RWPE1 (cell line): Measurements from ENCODE around the gene OR7D4.

Experiments used
- CTCF ChIA-PET: fragments of 350-600 bp; sonication (Branson Sonifier 250); formaldehyde crosslinking; extraction: SDS; loops from one replicate; lab custom pipeline; 2021; lab: Yijun Ruan, JAX
- POLR2A ChIA-PET: fragments of 400-600 bp; formaldehyde crosslinking; extraction: SDS; loops from one replicate; lab custom pipeline; 2020; ENCODE audit warnings: antibody characterized with exemption; ENCODE audit not compliant: low non-redundant PET; lab: Yijun Ruan, JAX
- DNase-seq: peaks from one replicate; pipeline ENCODE4 v3.0.0; 2012; ENCODE audit warnings: low spot score
- H3K27ac ChIP-seq: fragments of 450-650 bp; 2 replicates; pipeline ENCODE4 v1.5.1; 2017
- CTCF ChIP-seq: fragments of 450-650 bp; conservative IDR thresholded peaks from 2 replicates; pipeline ENCODE4 v1.5.1; 2017; ENCODE audit warnings: low read depth, mild to moderate bottlenecking

Gene OR7D4

GRCh38 chr19:9183000-9183399 is 36.4 kb downstream of the OR7D4 start:
- CTCF ChIA-PET: no interaction called here
- no peak for DNase-seq
- no peak for TF ChIP-seq CTCF
- no peak overlapping the region for H3K27ac ChIP-seq
- POLR2A ChIA-PET: no interaction called here

DNA sequence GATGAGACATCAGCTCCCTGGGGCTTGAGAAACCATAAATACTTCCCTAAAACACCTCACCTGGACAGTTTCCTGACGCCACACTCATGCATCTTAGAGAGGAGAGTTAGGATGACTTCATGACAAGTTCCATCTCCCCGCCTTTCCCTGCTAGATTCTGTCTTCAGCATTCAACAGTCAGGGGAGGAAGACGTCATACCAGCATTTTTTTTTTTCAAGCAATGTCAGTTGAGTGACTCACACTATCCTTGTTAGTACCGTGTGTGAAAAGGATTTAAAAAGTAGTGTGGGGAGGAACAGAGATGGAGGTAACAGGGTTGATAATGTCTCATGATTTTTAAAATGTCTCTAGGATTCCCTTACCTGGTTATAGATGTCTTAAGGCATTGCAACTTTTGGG is 40.5 kb downstream of the OR7D4 start, which contains the start of gene OR7D2:
OR7D2 (plus strand) TSS at position 79 of the 400 bp plus-strand sequence. CDS start 6,803 bp downstream, outside the sequence.
- TF ChIP-seq CTCF: no peak
- no peak for DNase-seq
- ChIA-PET POLR2A (interaction anchor here (0.6 kb wide), 1 partner anchor 9 kb away, joined by 3 read pairs; no protein-coding TSS in a partner anchor), CTCF (no interaction called here)
- H3K27ac ChIP-seq: no peak within 1 kb of the TSS

GRCh38 chr19:9175326-9175725 is 44.1 kb downstream of the OR7D4 start:
- ChIA-PET POLR2A (no interaction called here), CTCF (no interaction called here)
- no peak overlapping the region for H3K27ac ChIP-seq
- TF ChIP-seq CTCF: no peak
- DNase-seq: no peak

DNA sequence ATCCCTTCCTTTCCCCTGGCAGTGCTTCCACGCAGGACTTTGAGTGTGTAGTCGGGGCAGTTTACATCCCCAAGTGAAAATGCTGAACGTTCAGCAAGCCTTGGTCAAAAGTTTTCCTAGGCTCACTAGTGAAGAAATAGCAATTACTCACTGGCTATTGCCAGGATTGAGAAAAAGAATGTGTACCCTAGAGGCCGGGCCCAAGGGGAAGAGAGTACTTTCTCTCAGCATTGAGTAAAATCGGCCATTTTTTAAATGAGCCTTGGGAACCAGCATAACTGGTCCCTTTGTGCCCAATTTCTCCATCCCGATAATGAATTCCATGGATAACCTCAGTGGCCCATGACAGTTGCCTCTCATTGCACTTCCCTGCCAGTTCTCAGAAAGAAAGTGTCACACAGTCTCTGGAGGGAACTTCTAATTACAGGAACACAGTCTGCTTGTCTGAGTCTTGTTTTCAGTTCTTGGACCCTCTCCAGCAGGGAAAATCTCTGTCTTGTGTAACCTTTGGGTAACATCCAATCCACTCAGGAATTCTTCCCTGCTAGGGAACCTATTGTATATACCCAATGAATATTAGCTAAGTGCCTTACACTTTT is 47.9 kb downstream of the OR7D4 start:
- DNase-seq: no peak
- ChIA-PET CTCF (no interaction called here), POLR2A (no interaction called here)
- no peak for TF ChIP-seq CTCF
- H3K27ac ChIP-seq: no peak overlapping the region

DNA sequence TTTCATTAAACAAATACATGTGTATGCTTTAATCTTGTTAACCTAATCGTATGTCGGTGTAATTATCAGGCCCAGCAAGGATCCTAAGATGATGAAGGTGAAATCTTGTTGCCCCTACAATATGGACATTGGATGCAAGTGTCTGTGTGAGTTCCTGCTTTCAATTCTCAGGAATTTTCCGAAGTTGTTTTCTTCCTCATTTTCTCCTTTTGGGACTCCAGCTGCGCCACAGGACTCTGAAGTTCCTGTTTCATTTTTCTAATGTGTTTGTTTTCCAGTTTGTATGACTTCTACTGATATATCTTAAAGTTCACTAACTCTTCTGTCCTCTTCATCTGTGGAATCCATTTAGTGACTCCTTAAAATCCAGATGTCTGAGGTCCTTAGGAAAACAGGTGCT is 52.5 kb downstream of the OR7D4 start:
- no peak for TF ChIP-seq CTCF
- no peak overlapping the region for H3K27ac ChIP-seq
- CTCF ChIA-PET: interaction anchor here (0.5 kb wide), 1 partner anchor 27 kb away, joined by 6 read pairs; no protein-coding TSS in a partner anchor
- POLR2A ChIA-PET: no interaction called here
- DNase-seq: no peak

DNA sequence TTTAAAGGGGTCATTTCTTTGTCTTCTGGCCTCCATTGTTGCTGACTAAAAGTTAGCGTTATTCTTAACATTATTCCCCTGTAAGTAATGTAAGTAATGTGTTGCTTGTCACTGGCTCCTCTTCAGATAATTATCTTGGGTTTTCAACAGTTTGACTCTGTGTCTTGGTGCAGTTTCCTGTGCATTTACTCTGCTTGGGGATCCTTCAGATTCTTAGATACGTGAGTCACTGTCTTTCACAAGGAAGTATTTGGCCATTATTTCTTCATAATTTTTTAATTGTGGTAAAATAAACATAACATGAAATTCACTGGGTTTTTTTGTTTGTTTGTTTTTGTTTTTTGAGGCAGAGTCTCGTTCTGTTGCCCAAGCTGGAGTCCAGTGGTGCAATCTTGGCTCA is 54.1 kb downstream of the OR7D4 start:
- DNase-seq: no peak
- TF ChIP-seq CTCF: no peak

More for the DNA sequence above, 54.1 kb downstream of the OR7D4 start:
- POLR2A ChIA-PET: no interaction called here
- no peak overlapping the region for H3K27ac ChIP-seq
- CTCF ChIA-PET: no interaction called here
